ENCODE measurements around the gene OPN3.

OPN3 gene

DNA sequence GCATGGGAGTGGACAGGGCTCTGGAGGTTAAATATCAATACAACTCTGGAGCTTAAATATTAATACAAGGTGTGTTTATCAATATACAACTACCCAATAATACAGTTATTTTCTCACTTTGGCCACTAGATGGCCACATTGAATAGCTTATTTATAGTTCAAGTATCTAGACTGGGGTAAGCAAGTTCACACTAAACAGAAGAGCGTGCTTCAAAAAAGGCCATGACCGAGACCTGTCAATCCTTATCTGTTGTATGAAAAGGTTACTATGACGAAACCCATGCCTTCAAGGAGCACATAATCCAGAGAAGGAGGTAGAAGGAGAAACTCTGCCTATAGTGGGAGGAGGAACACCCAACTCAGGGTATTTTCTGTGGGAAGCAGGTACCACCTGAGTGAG, 29.1 kb downstream of the OPN3 start:
- Histone ChIP-seq H3K4me3 (ENCODE audit: insufficient read depth, low read depth, low read length) (no peak overlapping the region), H3K27me3 (ENCODE audit: control insufficient read depth, insufficient read depth, low read length, poor library complexity, severe bottlenecking) (no peaks in the 10 kb centered on the region), H3K4me1 (ENCODE audit: control insufficient read depth, insufficient read depth, low read length) (peaks cover 2% of the 10 kb centered on the region), H3K9me3 (ENCODE audit: control insufficient read depth, low read length) (no peaks in the 10 kb centered on the region), H3K27ac (ENCODE audit: insufficient read depth, low read depth, low read length, poor library complexity, severe bottlenecking) (no peak overlapping the region), H3K36me3 (ENCODE audit: control insufficient read depth, insufficient read depth, low read length) (no peaks in the 10 kb centered on the region)
- 66 to 72% methylated on average over 3 of the region's 3 CpGs for WGBS, 2 experiments

DNA sequence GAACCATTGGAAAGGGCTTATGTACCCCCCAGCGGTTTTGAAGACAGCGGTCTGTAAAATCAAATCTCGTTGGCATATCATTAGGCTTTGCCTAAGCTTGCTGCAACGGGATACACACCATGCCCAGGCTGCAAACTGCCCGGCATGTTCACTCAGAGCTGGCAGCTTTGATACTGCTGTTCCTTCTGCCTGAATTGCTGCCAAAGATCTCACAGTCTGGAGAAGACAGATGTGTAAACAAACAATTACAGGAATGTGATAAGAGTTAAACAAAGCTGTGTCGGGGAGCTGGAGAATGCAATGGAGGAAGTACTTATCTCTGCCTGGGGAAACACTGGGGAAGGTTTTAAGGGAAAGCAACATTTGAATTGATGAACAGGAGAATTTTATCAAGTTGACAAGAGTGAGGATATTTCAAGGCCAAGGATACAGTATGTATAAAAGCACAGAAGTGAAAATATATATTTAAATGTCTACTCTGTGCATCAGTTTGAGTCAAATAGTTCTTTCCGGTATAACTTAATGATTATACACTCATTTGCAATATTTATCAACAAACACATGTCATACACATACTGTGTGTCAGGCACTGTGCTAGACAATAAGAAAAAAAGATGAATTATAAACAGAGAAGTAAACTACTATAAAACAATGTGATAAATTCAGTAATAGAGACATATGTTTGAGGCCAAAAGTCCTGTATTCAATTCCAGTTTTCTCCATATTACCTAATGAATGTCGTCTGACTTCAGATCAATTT, 29.9 kb downstream of the OPN3 start:
- no peak overlapping the region for H3K27ac ChIP-seq (ENCODE audit: insufficient read depth, low read depth, low read length, poor library complexity, severe bottlenecking)
- 89 to 92% methylated on average over 7 to 8 of the region's 8 CpGs for WGBS, 2 experiments
- no peaks in the 10 kb centered on the region for H3K4me1 ChIP-seq (ENCODE audit: control insufficient read depth, insufficient read depth, low read length)
- H3K9me3 ChIP-seq (ENCODE audit: control insufficient read depth, low read length): no peaks in the 10 kb centered on the region
- H3K36me3 ChIP-seq (ENCODE audit: control insufficient read depth, insufficient read depth, low read length): no peaks in the 10 kb centered on the region
- H3K27me3 ChIP-seq (ENCODE audit: control insufficient read depth, insufficient read depth, low read length, poor library complexity, severe bottlenecking): no peaks in the 10 kb centered on the region
- H3K4me3 ChIP-seq (ENCODE audit: insufficient read depth, low read depth, low read length): no peak overlapping the region

DNA sequence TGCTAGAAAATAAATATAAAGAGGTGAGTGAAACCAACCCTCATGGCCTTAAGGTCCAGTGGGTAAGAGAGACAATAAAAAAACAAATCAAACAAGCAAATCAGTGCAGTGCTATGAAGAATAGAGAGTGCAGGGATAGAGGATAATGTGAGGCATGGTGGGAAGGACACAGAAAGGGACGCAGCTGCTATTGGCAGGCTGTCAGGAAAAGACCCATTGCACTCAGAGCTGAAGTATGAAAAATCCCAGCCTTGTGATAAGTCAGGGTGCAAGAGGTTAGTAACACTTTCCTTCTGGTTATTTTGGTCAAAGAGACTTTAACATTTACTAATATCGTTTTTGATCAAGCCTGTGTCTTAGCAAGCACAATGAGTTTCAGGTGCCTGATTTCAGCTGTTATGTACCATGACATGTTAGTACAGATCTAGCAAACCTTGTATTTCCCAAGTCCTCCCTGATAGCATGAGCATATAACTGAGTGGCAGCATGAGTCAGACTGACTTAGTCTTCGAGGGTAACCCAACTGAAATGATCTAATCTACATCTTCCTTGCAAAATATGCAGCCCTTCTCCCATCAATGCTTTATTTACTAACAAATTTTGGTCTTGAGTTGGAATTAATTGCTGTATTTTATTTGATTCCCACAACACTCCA, 31.7 kb downstream of the OPN3 start:
- WGBS, 2 experiments: 90 to 93% methylated on average over 3 of the region's 3 CpGs
- no peaks in the 10 kb centered on the region for H3K36me3 ChIP-seq (ENCODE audit: control insufficient read depth, insufficient read depth, low read length)
- H3K4me1 ChIP-seq (ENCODE audit: control insufficient read depth, insufficient read depth, low read length): no peaks in the 10 kb centered on the region
- H3K27me3 ChIP-seq (ENCODE audit: control insufficient read depth, insufficient read depth, low read length, poor library complexity, severe bottlenecking): no peaks in the 10 kb centered on the region
- H3K9me3 ChIP-seq (ENCODE audit: control insufficient read depth, low read length): no peaks in the 10 kb centered on the region
- no peak overlapping the region for H3K27ac ChIP-seq (ENCODE audit: insufficient read depth, low read depth, low read length, poor library complexity, severe bottlenecking)
- H3K4me3 ChIP-seq (ENCODE audit: insufficient read depth, low read depth, low read length): no peak overlapping the region

DNA sequence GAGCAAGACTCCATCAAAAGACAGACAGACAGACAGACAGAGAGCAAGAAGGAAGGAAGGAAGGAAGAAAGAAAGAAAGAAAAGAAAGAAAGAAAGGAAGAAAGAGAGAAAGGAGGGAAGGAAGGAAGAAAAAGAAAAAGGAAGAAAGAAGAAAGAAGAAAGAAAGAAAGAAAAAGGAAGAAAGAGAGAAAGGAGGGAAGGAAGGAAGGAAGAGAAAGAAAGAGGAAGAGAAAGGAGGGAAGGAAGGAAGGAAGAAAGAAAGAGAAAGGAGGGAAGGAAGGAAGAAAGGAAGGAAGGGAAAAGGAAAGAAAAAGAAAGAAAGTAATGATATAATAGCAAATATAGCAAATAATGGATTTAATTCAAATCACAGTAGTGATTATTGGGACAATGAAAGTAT, 32.7 kb downstream of the OPN3 start:
- Histone ChIP-seq H3K9me3 (ENCODE audit: control insufficient read depth, low read length) (no peaks in the 10 kb centered on the region), H3K36me3 (ENCODE audit: control insufficient read depth, insufficient read depth, low read length) (no peaks in the 10 kb centered on the region), H3K4me1 (ENCODE audit: control insufficient read depth, insufficient read depth, low read length) (no peaks in the 10 kb centered on the region), H3K27me3 (ENCODE audit: control insufficient read depth, insufficient read depth, low read length, poor library complexity, severe bottlenecking) (no peaks in the 10 kb centered on the region), H3K27ac (ENCODE audit: insufficient read depth, low read depth, low read length, poor library complexity, severe bottlenecking) (no peak overlapping the region), H3K4me3 (ENCODE audit: insufficient read depth, low read depth, low read length) (no peak overlapping the region)

DNA sequence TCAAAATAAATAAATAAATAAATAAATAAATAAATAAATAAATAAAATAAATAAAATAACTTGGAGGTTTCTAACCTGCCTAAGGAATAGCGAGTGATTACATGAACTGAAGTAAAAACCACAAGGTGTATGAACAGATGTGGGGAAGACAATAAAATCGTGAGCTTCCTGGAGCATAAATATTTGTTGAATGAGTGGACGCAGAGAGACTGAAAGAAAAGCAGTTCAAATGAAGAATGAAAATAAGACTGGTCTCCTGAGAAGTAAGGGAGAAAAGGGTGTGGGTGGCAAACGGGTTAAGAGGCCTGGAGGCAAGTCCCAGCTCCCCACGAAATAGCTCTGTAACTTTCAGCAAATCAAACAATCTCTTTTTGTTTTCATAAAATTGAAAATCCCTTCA, 33.6 kb downstream of the OPN3 start:
- Histone ChIP-seq H3K36me3 (ENCODE audit: control insufficient read depth, insufficient read depth, low read length) (no peaks in the 10 kb centered on the region), H3K27ac (ENCODE audit: insufficient read depth, low read depth, low read length, poor library complexity, severe bottlenecking) (no peak overlapping the region), H3K4me3 (ENCODE audit: insufficient read depth, low read depth, low read length) (no peak overlapping the region), H3K9me3 (ENCODE audit: control insufficient read depth, low read length) (no peaks in the 10 kb centered on the region), H3K4me1 (ENCODE audit: control insufficient read depth, insufficient read depth, low read length) (no peaks in the 10 kb centered on the region), H3K27me3 (ENCODE audit: control insufficient read depth, insufficient read depth, low read length, poor library complexity, severe bottlenecking) (no peaks in the 10 kb centered on the region)
- WGBS, 2 experiments: 89 to 97% methylated on average over 5 of the region's 5 CpGs

DNA sequence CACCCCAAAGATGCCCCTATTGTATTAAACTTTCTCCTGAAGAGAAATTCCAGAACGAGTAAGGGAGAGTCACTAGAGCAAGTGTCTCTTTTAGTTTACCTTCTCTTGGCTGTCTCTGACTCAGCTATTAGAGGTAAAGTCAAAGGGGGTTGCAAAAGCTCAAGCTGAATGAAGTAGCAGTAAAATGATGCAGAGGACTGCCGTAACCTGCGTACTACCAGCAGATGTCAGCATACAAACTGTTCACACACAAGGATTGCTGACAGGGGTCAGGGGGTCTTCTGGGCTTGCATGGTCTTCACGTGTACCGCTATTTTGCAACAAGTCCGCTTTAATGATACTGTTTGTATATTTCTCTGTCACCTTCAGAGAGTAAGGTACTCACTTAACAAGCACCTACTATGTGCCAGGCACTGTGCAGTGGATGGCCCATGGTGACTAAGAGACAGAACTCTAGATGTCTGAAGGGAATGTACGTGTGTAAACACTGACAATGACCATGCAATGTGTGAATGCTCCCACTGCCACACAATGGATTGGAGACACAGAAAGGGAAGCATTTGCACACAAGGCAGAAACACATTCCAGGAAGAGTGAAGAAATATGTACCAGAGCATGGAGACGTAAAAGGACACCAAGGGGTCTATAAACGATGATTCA, 34.9 kb downstream of the OPN3 start:
- no peaks in the 10 kb centered on the region for H3K36me3 ChIP-seq (ENCODE audit: control insufficient read depth, insufficient read depth, low read length)
- no peaks in the 10 kb centered on the region for H3K27me3 ChIP-seq (ENCODE audit: control insufficient read depth, insufficient read depth, low read length, poor library complexity, severe bottlenecking)
- no peak overlapping the region for H3K27ac ChIP-seq (ENCODE audit: insufficient read depth, low read depth, low read length, poor library complexity, severe bottlenecking)
- no peaks in the 10 kb centered on the region for H3K9me3 ChIP-seq (ENCODE audit: control insufficient read depth, low read length)
- H3K4me3 ChIP-seq (ENCODE audit: insufficient read depth, low read depth, low read length): no peak overlapping the region
- 82 to 87% methylated on average over 9 of the region's 9 CpGs for WGBS, 2 experiments
- no peaks in the 10 kb centered on the region for H3K4me1 ChIP-seq (ENCODE audit: control insufficient read depth, insufficient read depth, low read length)

DNA sequence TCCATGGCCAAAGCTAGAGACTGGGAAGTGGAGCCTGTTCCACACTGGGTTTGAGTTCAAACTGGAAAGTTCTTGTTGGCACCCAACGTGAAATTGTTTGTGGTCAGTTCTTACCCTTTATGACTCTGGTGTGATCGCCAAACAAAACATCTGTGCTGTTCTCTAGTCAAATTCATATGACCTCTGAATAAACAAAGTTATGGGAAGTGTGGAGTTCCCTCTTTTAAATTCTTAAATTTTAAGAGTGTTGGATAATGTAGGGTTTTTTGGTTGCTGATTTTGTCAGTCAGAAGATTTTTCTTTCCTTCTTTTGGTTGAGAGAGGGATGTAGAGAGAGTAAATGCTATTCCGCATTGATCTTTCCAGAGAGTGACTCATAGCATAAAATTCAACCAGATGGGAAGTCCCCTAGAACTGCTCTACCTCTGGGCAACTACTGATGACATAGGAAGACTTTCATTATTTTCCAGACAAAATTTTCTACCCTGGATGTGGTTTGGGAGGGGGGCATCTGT, 36.4 kb downstream of the OPN3 start:
- Histone ChIP-seq H3K4me1 (ENCODE audit: control insufficient read depth, insufficient read depth, low read length) (no peaks in the 10 kb centered on the region), H3K27me3 (ENCODE audit: control insufficient read depth, insufficient read depth, low read length, poor library complexity, severe bottlenecking) (no peaks in the 10 kb centered on the region), H3K4me3 (ENCODE audit: insufficient read depth, low read depth, low read length) (no peak overlapping the region), H3K36me3 (ENCODE audit: control insufficient read depth, insufficient read depth, low read length) (no peaks in the 10 kb centered on the region), H3K9me3 (ENCODE audit: control insufficient read depth, low read length) (no peaks in the 10 kb centered on the region), H3K27ac (ENCODE audit: insufficient read depth, low read depth, low read length, poor library complexity, severe bottlenecking) (no peak overlapping the region)
- WGBS, 2 experiments: 93 to 95% methylated on average over 2 to 3 of the region's 3 CpGs

DNA sequence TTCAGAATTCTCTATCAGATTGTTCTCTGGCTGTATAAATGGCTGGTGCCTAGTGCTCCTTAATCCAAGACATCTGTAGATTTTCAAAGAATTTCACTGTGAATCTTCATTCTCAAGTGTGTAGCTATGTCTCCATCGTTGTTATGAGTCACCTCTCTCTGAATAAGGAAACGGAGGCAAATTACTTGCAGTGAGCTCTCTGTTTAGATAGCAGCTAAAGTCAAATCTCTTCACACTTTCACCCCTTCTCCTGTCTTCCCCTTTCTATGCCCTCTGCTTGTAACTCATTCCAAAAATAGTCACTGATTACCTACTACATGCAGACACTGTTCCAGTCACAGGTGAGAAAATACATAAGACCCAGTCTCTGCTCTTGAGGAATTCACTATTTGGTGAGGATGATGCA, 39.7 kb downstream of the OPN3 start:
- 93 to 95% methylated on average over 2 of the region's 2 CpGs for WGBS, 2 experiments
- Histone ChIP-seq H3K9me3 (ENCODE audit: control insufficient read depth, low read length) (no peaks in the 10 kb centered on the region), H3K4me3 (ENCODE audit: insufficient read depth, low read depth, low read length) (no peak overlapping the region), H3K4me1 (ENCODE audit: control insufficient read depth, insufficient read depth, low read length) (no peaks in the 10 kb centered on the region), H3K36me3 (ENCODE audit: control insufficient read depth, insufficient read depth, low read length) (no peaks in the 10 kb centered on the region), H3K27ac (ENCODE audit: insufficient read depth, low read depth, low read length, poor library complexity, severe bottlenecking) (no peak overlapping the region), H3K27me3 (ENCODE audit: control insufficient read depth, insufficient read depth, low read length, poor library complexity, severe bottlenecking) (no peaks in the 10 kb centered on the region)

DNA sequence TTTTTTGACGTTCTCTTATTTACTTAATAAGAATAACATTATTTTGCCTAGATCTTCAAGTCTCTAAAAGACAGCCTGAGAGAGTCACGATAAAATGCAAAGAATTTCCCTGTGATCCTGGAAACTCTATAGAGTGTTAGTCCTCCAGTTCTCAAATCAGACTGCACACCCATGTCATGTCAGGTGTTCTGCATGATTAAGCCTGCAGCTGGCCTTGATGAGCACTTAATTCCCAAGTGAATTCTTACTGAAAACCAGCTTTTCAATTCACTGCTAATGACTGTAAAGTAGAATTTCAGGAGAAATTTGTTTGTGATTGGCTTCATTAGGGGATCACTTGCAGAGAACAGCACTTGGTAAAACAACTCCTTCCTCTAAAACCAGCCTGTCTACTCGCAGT, 41.9 kb downstream of the OPN3 start:
- no peaks in the 10 kb centered on the region for H3K4me1 ChIP-seq (ENCODE audit: control insufficient read depth, insufficient read depth, low read length)
- H3K27ac ChIP-seq (ENCODE audit: insufficient read depth, low read depth, low read length, poor library complexity, severe bottlenecking): no peak overlapping the region
- 96 to 97% methylated on average over 2 of the region's 3 CpGs for WGBS, 2 experiments
- no peaks in the 10 kb centered on the region for H3K9me3 ChIP-seq (ENCODE audit: control insufficient read depth, low read length)
- peaks cover 5% of the 10 kb centered on the region for H3K36me3 ChIP-seq (ENCODE audit: control insufficient read depth, insufficient read depth, low read length)
- H3K4me3 ChIP-seq (ENCODE audit: insufficient read depth, low read depth, low read length): no peak overlapping the region
- H3K27me3 ChIP-seq (ENCODE audit: control insufficient read depth, insufficient read depth, low read length, poor library complexity, severe bottlenecking): no peaks in the 10 kb centered on the region

DNA sequence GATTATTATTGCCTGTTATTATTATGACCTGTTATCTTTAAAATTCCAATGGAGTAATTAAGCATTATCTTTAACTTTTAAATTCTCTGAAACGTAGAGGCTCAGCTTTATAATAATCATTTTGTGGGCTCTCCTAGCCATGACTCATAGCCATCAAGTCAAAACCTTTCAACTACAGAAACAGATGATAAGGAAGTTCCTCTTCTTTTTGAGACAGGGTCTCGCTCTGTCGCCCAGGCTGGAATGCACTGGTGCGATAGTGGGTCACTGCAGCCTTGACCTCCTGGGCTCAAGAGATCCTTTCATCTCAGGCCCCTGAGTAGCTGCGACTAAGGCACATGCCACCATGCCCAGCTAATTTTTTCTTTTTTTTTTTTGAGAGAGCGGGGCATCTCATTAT, 43.5 kb downstream of the OPN3 start:
- Histone ChIP-seq H3K9me3 (ENCODE audit: control insufficient read depth, low read length) (no peaks in the 10 kb centered on the region), H3K27ac (ENCODE audit: insufficient read depth, low read depth, low read length, poor library complexity, severe bottlenecking) (no peak overlapping the region), H3K36me3 (ENCODE audit: control insufficient read depth, insufficient read depth, low read length) (peaks cover 5% of the 10 kb centered on the region), H3K4me3 (ENCODE audit: insufficient read depth, low read depth, low read length) (no peak overlapping the region), H3K27me3 (ENCODE audit: control insufficient read depth, insufficient read depth, low read length, poor library complexity, severe bottlenecking) (no peaks in the 10 kb centered on the region), H3K4me1 (ENCODE audit: control insufficient read depth, insufficient read depth, low read length) (no peaks in the 10 kb centered on the region)
- 94 to 95% methylated on average over 6 of the region's 6 CpGs for WGBS, 2 experiments
